Measurements from ENCODE around the gene MGAT4A. TPM values are rescaled to one million over a fixed set of nuclear protein-coding genes. Genes with fewer than 3 reads are reported as not detected.

Gene MGAT4A
- total and polyA plus RNA-seq, 3 experiments from 2014 or later: 65.2 to 211 (median 66.8) TPM

- POLR2A ChIA-PET: no interaction called here
- Histone ChIP-seq H3K27me3 (ENCODE audit: insufficient read depth, low read length, poor library complexity, severe bottlenecking) (no peaks in the 10 kb centered on the region), H3K9me3 (ENCODE audit: low read length) (no peaks in the 10 kb centered on the region), H3K4me1 (ENCODE audit: insufficient read depth, low read length) (no peaks in the 10 kb centered on the region), H3K4me3 (ENCODE audit: low read length) (no peak overlapping the region), H3K27ac (ENCODE audit: low read depth, low read length) (no peak overlapping the region), H3K36me3 (ENCODE audit: insufficient read depth, low read length) (peaks cover 60% of the 10 kb centered on the region)
- Mint-ChIP-seq H3K9me3 (no peaks in the 10 kb centered on the region), H3K4me1 (peaks cover 0 to 3% (median 0%) of the 10 kb centered on the region in 3 donors), H3K4me3 (no peak overlapping the region), H3K27me3 (no peaks in the 10 kb centered on the region), H3K36me3 (peaks cover 5 to 93% (median 29%) of the 10 kb centered on the region in 3 donors), H3K27ac (peak overlapping the region in 3 of 8 donors; percentile 4 to 61 (median 12))
- DNase-seq: no peak
- CTCF ChIA-PET: no interaction called here
These were observed 148.4 kb downstream of the MGAT4A start for GRCh38 chr2:98582523-98582922.

- Mint-ChIP-seq H3K36me3 (peaks cover 0 to 93% (median 29%) of the 10 kb centered on the region in 3 donors), H3K4me3 (no peak overlapping the region), H3K9me3 (no peaks in the 10 kb centered on the region)
These were observed 150.2 kb downstream of the MGAT4A start for GRCh38 chr2:98580656-98581284.

GRCh38 chr2:98579926-98580325, 151.0 kb downstream of the MGAT4A start:
- Histone ChIP-seq H3K36me3 (ENCODE audit: insufficient read depth, low read length) (peaks cover 79% of the 10 kb centered on the region), H3K4me3 (ENCODE audit: low read length) (no peak overlapping the region), H3K27ac (ENCODE audit: low read depth, low read length) (no peak overlapping the region), H3K27me3 (ENCODE audit: insufficient read depth, low read length, poor library complexity, severe bottlenecking) (no peaks in the 10 kb centered on the region), H3K4me1 (ENCODE audit: insufficient read depth, low read length) (no peaks in the 10 kb centered on the region), H3K9me3 (ENCODE audit: low read length) (no peaks in the 10 kb centered on the region)
- Mint-ChIP-seq H3K4me1 (no peaks in the 10 kb centered on the region), H3K36me3 (peaks cover 0 to 95% (median 24%) of the 10 kb centered on the region in 3 donors), H3K27ac (peak overlapping the region in 3 of 8 donors; percentile 43 to 74 (median 58)), H3K27me3 (no peaks in the 10 kb centered on the region), H3K9me3 (no peaks in the 10 kb centered on the region), H3K4me3 (no peak overlapping the region)
- CTCF ChIA-PET: interaction anchor here (1.1 kb wide), 1 partner anchor 167 kb away, joined by 4 read pairs; no protein-coding TSS in a partner anchor
- DNase-seq: no peak
- POLR2A ChIA-PET: no interaction called here

More at GRCh38 chr2:98580656-98581284, 150.2 kb downstream of the MGAT4A start:
- H3K27me3 ChIP-seq (ENCODE audit: insufficient read depth, low read length, poor library complexity, severe bottlenecking): no peaks in the 10 kb centered on the region
- no peaks in the 10 kb centered on the region for H3K4me1 ChIP-seq (ENCODE audit: insufficient read depth, low read length)
- POLR2A ChIA-PET: no interaction called here
- no peaks in the 10 kb centered on the region for H3K9me3 ChIP-seq (ENCODE audit: low read length)
- no peak for DNase-seq
- H3K4me3 ChIP-seq (ENCODE audit: low read length): no peak overlapping the region
- Mint-ChIP-seq H3K27ac (peak overlapping the region in 2 of 8 donors; percentile 0 to 50), H3K4me1 (no peaks in the 10 kb centered on the region), H3K27me3 (no peaks in the 10 kb centered on the region)
- H3K27ac ChIP-seq (ENCODE audit: low read depth, low read length): no peak overlapping the region
- CTCF ChIA-PET: no interaction called here
- H3K36me3 ChIP-seq (ENCODE audit: insufficient read depth, low read length): peaks cover 74% of the 10 kb centered on the region

GRCh38 chr2:98578231-98578630, 152.7 kb downstream of the MGAT4A start:
- no peaks in the 10 kb centered on the region for H3K4me1 Mint-ChIP-seq
- H3K27me3 ChIP-seq (ENCODE audit: insufficient read depth, low read length, poor library complexity, severe bottlenecking): no peaks in the 10 kb centered on the region
- H3K4me1 ChIP-seq (ENCODE audit: insufficient read depth, low read length): no peaks in the 10 kb centered on the region
- H3K27ac Mint-ChIP-seq: peak overlapping the region in 3 of 8 donors; percentile 7 to 17 (median 8)
- H3K9me3 Mint-ChIP-seq: no peaks in the 10 kb centered on the region
- H3K4me3 Mint-ChIP-seq: no peak overlapping the region
- POLR2A ChIA-PET: no interaction called here
- DNase-seq: no peak
- H3K4me3 ChIP-seq (ENCODE audit: low read length): no peak overlapping the region
- H3K27ac ChIP-seq (ENCODE audit: low read depth, low read length): no peak overlapping the region
- H3K36me3 ChIP-seq (ENCODE audit: insufficient read depth, low read length): peaks cover 69% of the 10 kb centered on the region
- peaks cover 0 to 92% (median 23%) of the 10 kb centered on the region in 3 donors for H3K36me3 Mint-ChIP-seq
- CTCF ChIA-PET: interaction anchor here (1.3 kb wide), 1 partner anchor 9 kb away, joined by 3 read pairs; no protein-coding TSS in a partner anchor
- no peaks in the 10 kb centered on the region for H3K9me3 ChIP-seq (ENCODE audit: low read length)
- no peaks in the 10 kb centered on the region for H3K27me3 Mint-ChIP-seq

GRCh38 chr2:98577313-98577712, 153.6 kb downstream of the MGAT4A start:
- Histone ChIP-seq H3K27ac (ENCODE audit: low read depth, low read length) (no peak overlapping the region), H3K4me3 (ENCODE audit: low read length) (no peak overlapping the region), H3K9me3 (ENCODE audit: low read length) (no peaks in the 10 kb centered on the region), H3K27me3 (ENCODE audit: insufficient read depth, low read length, poor library complexity, severe bottlenecking) (no peaks in the 10 kb centered on the region), H3K4me1 (ENCODE audit: insufficient read depth, low read length) (no peaks in the 10 kb centered on the region), H3K36me3 (ENCODE audit: insufficient read depth, low read length) (peaks cover 69% of the 10 kb centered on the region)
- ChIA-PET CTCF (interaction anchor here (1.4 kb wide), 1 partner anchor 10 kb away, joined by 4 read pairs; no protein-coding TSS in a partner anchor), POLR2A (no interaction called here)
- H3K27ac Mint-ChIP-seq: peak overlapping the region in 2 of 8 donors; percentile 23 to 58
- H3K27me3 Mint-ChIP-seq: no peaks in the 10 kb centered on the region
- H3K4me3 Mint-ChIP-seq: no peak overlapping the region
- no peaks in the 10 kb centered on the region for H3K9me3 Mint-ChIP-seq
- DNase-seq: no peak
- no peaks in the 10 kb centered on the region for H3K4me1 Mint-ChIP-seq
- peaks cover 0 to 94% (median 18%) of the 10 kb centered on the region in 3 donors for H3K36me3 Mint-ChIP-seq

- no peaks in the 10 kb centered on the region for H3K9me3 Mint-ChIP-seq
- CTCF ChIA-PET: interaction anchor here (1.4 kb wide), 1 partner anchor 10 kb away, joined by 4 read pairs; no protein-coding TSS in a partner anchor
- Histone ChIP-seq H3K27ac (ENCODE audit: low read depth, low read length) (no peak overlapping the region), H3K4me3 (ENCODE audit: low read length) (no peak overlapping the region), H3K9me3 (ENCODE audit: low read length) (no peaks in the 10 kb centered on the region), H3K36me3 (ENCODE audit: insufficient read depth, low read length) (peaks cover 65% of the 10 kb centered on the region), H3K27me3 (ENCODE audit: insufficient read depth, low read length, poor library complexity, severe bottlenecking) (no peaks in the 10 kb centered on the region), H3K4me1 (ENCODE audit: insufficient read depth, low read length) (no peaks in the 10 kb centered on the region)
- H3K27me3 Mint-ChIP-seq: no peaks in the 10 kb centered on the region
- POLR2A ChIA-PET: no interaction called here
- DNase-seq: no peak
- peaks cover 0 to 94% (median 18%) of the 10 kb centered on the region in 3 donors for H3K36me3 Mint-ChIP-seq
- H3K4me3 Mint-ChIP-seq: no peak overlapping the region
- no peaks in the 10 kb centered on the region for H3K4me1 Mint-ChIP-seq
- peak overlapping the region in 3 of 8 donors; percentile 4 to 58 (median 23) for H3K27ac Mint-ChIP-seq
These were observed 154.1 kb downstream of the MGAT4A start for GRCh38 chr2:98576666-98577312.

GRCh38 chr2:98573426-98573825, 157.5 kb downstream of the MGAT4A start:
- H3K36me3 Mint-ChIP-seq: peaks cover 0 to 98% (median 22%) of the 10 kb centered on the region in 3 donors
- no peak for DNase-seq
- ChIA-PET CTCF (interaction anchor here (1.5 to 1.7 kb wide), 2 partner anchors 12 to 76 kb away, joined by 3 to 4 read pairs; no protein-coding TSS in a partner anchor), POLR2A (interaction anchor here (0.9 kb wide), 1 partner anchor 263 kb away, joined by 4 read pairs; no protein-coding TSS in a partner anchor)
- H3K27ac Mint-ChIP-seq: peak overlapping the region in 1 of 8 donors; percentile 1
- no peaks in the 10 kb centered on the region for H3K4me1 Mint-ChIP-seq
- Histone ChIP-seq H3K27me3 (ENCODE audit: insufficient read depth, low read length, poor library complexity, severe bottlenecking) (no peaks in the 10 kb centered on the region), H3K9me3 (ENCODE audit: low read length) (no peaks in the 10 kb centered on the region), H3K27ac (ENCODE audit: low read depth, low read length) (no peak overlapping the region), H3K4me1 (ENCODE audit: insufficient read depth, low read length) (no peaks in the 10 kb centered on the region), H3K4me3 (ENCODE audit: low read length) (no peak overlapping the region), H3K36me3 (ENCODE audit: insufficient read depth, low read length) (peaks cover 77% of the 10 kb centered on the region)
- H3K9me3 Mint-ChIP-seq: no peaks in the 10 kb centered on the region
- H3K27me3 Mint-ChIP-seq: no peaks in the 10 kb centered on the region
- H3K4me3 Mint-ChIP-seq: no peak overlapping the region

- no peaks in the 10 kb centered on the region for H3K9me3 Mint-ChIP-seq
- no peaks in the 10 kb centered on the region for H3K4me1 ChIP-seq (ENCODE audit: insufficient read depth, low read length)
- H3K36me3 Mint-ChIP-seq: peaks cover 0 to 98% (median 22%) of the 10 kb centered on the region in 3 donors
- H3K27me3 ChIP-seq (ENCODE audit: insufficient read depth, low read length, poor library complexity, severe bottlenecking): no peaks in the 10 kb centered on the region
- CTCF ChIA-PET: interaction anchor here (1.5 to 1.7 kb wide), 2 partner anchors 13 to 77 kb away, joined by 3 to 4 read pairs; no protein-coding TSS in a partner anchor
- peaks cover 74% of the 10 kb centered on the region for H3K36me3 ChIP-seq (ENCODE audit: insufficient read depth, low read length)
- H3K4me3 Mint-ChIP-seq: no peak overlapping the region
- H3K27ac Mint-ChIP-seq: peak overlapping the region in 5 of 8 donors; percentile 1 to 84 (median 43)
- no peak overlapping the region for H3K27ac ChIP-seq (ENCODE audit: low read depth, low read length)
- no peak overlapping the region for H3K4me3 ChIP-seq (ENCODE audit: low read length)
- no peaks in the 10 kb centered on the region for H3K27me3 Mint-ChIP-seq
- no peaks in the 10 kb centered on the region for H3K9me3 ChIP-seq (ENCODE audit: low read length)
- no peak for DNase-seq
- no peaks in the 10 kb centered on the region for H3K4me1 Mint-ChIP-seq
- POLR2A ChIA-PET: interaction anchor here (0.9 kb wide), 1 partner anchor 264 kb away, joined by 4 read pairs; no protein-coding TSS in a partner anchor
These were observed 158.3 kb downstream of the MGAT4A start for GRCh38 chr2:98572676-98573075.

All from CD8-positive, alpha-beta memory T cell (primary cell).